ENCODE measurements around the gene EIF3J.

DNA sequence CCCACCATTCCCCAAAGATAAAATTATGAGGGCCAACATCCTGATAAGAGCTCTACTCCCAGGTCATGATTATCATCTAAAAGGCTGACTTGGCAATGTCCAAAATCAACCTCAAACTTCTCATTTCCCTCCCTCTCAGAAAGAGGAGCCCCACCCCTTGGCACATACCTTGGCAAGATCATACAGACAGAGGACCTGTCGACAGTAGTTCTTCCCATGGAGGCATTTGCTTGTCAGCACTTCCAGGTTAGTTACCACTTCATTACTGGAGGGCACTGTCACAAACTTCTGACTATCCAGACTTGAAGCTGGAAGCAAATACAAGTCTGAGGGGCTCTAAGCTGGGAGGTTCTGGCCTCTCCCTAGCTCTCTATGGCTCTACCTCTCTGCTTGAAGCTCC is 37.8 kb downstream of the EIF3J start:
- TF ChIP-seq, protein P1, sequence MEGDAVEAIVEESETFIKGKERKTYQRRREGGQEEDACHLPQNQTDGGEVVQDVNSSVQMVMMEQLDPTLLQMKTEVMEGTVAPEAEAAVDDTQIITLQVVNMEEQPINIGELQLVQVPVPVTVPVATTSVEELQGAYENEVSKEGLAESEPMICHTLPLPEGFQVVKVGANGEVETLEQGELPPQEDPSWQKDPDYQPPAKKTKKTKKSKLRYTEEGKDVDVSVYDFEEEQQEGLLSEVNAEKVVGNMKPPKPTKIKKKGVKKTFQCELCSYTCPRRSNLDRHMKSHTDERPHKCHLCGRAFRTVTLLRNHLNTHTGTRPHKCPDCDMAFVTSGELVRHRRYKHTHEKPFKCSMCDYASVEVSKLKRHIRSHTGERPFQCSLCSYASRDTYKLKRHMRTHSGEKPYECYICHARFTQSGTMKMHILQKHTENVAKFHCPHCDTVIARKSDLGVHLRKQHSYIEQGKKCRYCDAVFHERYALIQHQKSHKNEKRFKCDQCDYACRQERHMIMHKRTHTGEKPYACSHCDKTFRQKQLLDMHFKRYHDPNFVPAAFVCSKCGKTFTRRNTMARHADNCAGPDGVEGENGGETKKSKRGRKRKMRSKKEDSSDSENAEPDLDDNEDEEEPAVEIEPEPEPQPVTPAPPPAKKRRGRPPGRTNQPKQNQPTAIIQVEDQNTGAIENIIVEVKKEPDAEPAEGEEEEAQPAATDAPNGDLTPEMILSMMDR (IDR thresholded peaks at IDR 0.05; ENCODE audit: low read depth, low read length), result no peak
- TF ChIP-seq EZH2phosphoT487 (IDR thresholded peaks at IDR 0.05; ENCODE audit: low read depth), result no peak
